ENCODE data around the gene CD276.

- TF ChIP-seq POLR2AphosphoS5 (IDR thresholded peaks at IDR 0.05) (no peak), CTCF (IDR thresholded peaks at IDR 0.05) (no peak)
These were observed 76.4 kb downstream of the CD276 start for GRCh38 chr15:73760330-73761329.
